Osteocyte (in vitro differentiated cells): ENCODE measurements around the gene WFDC11. TPM values are rescaled to one million over a fixed set of nuclear protein-coding genes. Genes with fewer than 3 reads are reported as not detected.
"Not testable (repeated sequence)": the region's sequence is repeated elsewhere in the genome, so short reads cannot be mapped to it uniquely, and the experiment has no call there.

Experiments
- DNase-seq: peaks from one replicate; pipeline ENCODE4 v3.0.0; 2021; ENCODE audit warnings: mixed read lengths; ENCODE audit not compliant: unreplicated experiment; ENCODE audit errors: extremely low spot score
- H3K27ac Mint-ChIP-seq: one replicate; pipeline ENCODE4 v1.8.0; 2021; ENCODE audit warnings: mild to moderate bottlenecking, mixed read lengths; ENCODE audit not compliant: unreplicated experiment
- H3K27me3 Mint-ChIP-seq: one replicate; pipeline ENCODE4 v1.8.0; 2021; ENCODE audit warnings: mixed read lengths; ENCODE audit not compliant: unreplicated experiment
- H3K36me3 Mint-ChIP-seq: one replicate; pipeline ENCODE4 v1.8.0; 2021; ENCODE audit warnings: mixed read lengths; ENCODE audit not compliant: unreplicated experiment
- H3K4me1 Mint-ChIP-seq: one replicate; pipeline ENCODE4 v1.8.0; 2021; ENCODE audit warnings: mixed read lengths; ENCODE audit not compliant: unreplicated experiment
- H3K4me3 Mint-ChIP-seq: one replicate; pipeline ENCODE4 v1.8.0; 2021; ENCODE audit warnings: mild to moderate bottlenecking, moderate library complexity, mixed read lengths; ENCODE audit not compliant: unreplicated experiment
- H3K9me3 Mint-ChIP-seq: one replicate; pipeline ENCODE4 v1.8.0; 2021; ENCODE audit warnings: mixed read lengths; ENCODE audit not compliant: unreplicated experiment
- total RNA-seq: library from RNA; stranded (reverse); gene quantifications from 2 replicates; pipeline ENCODE4 v1.2.1, GENCODE V29; 2021
- TF ChIP-seq, protein P1 (sequence below): fragments of 200-600 bp; sonication (generic); IDR thresholded peaks from 2 replicates; pipeline ENCODE4 v1.5.0; 2021; ENCODE audit warnings: antibody characterized with exemption, mild to moderate bottlenecking, moderate library complexity

Gene WFDC11
- total RNA-seq, 1 donor from 2014 or later, result not detected

DNA sequence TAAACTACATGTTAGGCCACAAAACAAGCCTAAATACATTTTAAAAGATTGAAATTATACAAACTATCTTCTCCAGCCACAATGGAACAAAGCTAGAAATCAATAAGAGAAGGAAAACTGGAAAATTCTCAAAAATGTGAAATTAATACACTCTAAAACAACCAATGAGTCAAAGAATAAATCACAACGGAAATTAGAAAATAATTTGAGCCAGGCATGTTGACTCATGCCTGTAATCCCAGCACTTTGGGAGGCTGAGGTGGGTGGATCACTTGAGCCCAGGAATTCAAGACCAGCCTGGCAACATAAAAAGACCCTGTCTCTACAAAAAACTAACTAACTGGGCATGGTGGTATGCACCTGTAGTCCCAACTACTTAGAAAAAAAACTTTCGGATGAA, 25.5 kb upstream of the WFDC11 start:
- H3K36me3 Mint-ChIP-seq, result no peaks in the 10 kb centered on the region
- peaks cover 5% of the 10 kb centered on the region for H3K9me3 Mint-ChIP-seq
- peaks cover 9% of the 10 kb centered on the region for H3K27me3 Mint-ChIP-seq
- TF ChIP-seq, protein P1, sequence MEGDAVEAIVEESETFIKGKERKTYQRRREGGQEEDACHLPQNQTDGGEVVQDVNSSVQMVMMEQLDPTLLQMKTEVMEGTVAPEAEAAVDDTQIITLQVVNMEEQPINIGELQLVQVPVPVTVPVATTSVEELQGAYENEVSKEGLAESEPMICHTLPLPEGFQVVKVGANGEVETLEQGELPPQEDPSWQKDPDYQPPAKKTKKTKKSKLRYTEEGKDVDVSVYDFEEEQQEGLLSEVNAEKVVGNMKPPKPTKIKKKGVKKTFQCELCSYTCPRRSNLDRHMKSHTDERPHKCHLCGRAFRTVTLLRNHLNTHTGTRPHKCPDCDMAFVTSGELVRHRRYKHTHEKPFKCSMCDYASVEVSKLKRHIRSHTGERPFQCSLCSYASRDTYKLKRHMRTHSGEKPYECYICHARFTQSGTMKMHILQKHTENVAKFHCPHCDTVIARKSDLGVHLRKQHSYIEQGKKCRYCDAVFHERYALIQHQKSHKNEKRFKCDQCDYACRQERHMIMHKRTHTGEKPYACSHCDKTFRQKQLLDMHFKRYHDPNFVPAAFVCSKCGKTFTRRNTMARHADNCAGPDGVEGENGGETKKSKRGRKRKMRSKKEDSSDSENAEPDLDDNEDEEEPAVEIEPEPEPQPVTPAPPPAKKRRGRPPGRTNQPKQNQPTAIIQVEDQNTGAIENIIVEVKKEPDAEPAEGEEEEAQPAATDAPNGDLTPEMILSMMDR, result no peak
- no peak overlapping the region for H3K27ac Mint-ChIP-seq
- H3K4me1 Mint-ChIP-seq, result no peaks in the 10 kb centered on the region
- DNase-seq, result no peak
- H3K4me3 Mint-ChIP-seq, result no peak overlapping the region

DNA sequence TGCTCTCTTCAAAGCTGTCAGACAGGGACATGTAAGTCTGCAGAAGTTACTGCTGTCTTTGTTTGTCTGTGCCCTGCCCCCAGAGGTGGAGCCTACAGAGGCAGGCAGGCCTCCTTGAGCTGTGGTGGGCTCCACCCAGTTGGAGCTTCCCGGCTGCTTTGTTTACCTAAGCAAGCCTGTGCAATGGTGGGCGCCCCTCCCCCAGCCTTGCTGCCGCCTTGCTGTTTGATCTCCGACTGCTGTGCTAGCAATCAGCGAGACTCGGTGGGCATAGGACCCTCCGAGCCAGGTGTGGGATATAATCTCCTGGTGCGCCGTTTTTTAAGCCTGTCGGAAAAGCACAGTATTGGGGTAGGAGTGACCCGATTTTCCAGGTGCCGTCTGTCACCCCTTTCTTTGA, 23.3 kb upstream of the WFDC11 start:
- H3K4me3 Mint-ChIP-seq, H3K4me1 Mint-ChIP-seq: not testable (repeated sequence)

DNA sequence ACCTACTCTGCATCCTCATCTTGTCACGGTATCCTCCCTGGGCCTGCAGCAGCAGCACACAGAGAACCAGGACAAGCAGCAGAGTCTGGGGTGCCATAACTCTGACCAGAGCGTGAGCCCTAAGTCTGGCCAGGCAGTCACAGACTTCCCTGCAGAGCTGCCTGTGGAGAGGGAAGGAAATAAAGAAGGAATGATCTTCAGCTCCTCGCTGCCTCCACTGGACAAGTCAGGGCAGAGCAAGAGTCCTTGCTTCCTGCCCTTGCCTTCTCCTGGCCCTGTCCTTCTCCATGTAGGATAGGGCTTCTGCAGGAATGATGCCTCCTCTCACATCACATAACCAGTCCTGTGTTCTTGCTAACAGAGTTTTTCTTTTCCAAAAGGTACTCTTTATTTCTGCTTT, 15.9 kb upstream of the WFDC11 start:
- Mint-ChIP-seq H3K4me3 (no peak overlapping the region), H3K27ac (no peak overlapping the region), H3K27me3 (no peaks in the 10 kb centered on the region), H3K36me3 (no peaks in the 10 kb centered on the region), H3K9me3 (no peaks in the 10 kb centered on the region), H3K4me1 (no peaks in the 10 kb centered on the region)
- TF ChIP-seq, protein P1, result no peak
- DNase-seq, result no peak

More for the DNA sequence above, 23.3 kb upstream of the WFDC11 start:
- DNase-seq, H3K9me3 Mint-ChIP-seq, H3K27ac Mint-ChIP-seq, H3K36me3 Mint-ChIP-seq, H3K27me3 Mint-ChIP-seq: not testable (repeated sequence)

DNA sequence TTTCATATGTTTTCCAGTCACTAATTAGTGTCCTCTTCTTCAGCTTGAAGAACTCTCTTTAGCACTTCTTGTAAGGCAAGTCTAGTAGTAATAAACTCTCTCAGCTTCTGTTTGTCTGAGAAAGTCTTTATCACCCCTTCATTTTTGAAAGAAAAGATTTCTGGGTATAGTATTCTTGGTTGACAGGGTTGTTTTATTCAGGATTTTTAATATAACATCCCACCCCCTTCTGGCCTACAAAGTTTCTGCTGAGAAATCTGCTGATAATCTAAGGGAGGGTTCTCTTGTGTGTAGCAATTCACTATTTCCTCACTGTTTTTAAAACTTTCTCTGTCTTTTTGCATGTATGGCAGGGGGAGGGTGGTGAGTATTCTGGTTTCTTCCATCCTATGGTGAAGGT, 9.6 kb upstream of the WFDC11 start:
- no peaks in the 10 kb centered on the region for H3K9me3 Mint-ChIP-seq
- H3K27ac Mint-ChIP-seq, result no peak overlapping the region
- H3K4me1 Mint-ChIP-seq, result no peaks in the 10 kb centered on the region
- H3K4me3 Mint-ChIP-seq, result no peak overlapping the region
- TF ChIP-seq, protein P1, result no peak
- no peaks in the 10 kb centered on the region for H3K27me3 Mint-ChIP-seq
- H3K36me3 Mint-ChIP-seq, result no peaks in the 10 kb centered on the region
- no peak for DNase-seq

DNA sequence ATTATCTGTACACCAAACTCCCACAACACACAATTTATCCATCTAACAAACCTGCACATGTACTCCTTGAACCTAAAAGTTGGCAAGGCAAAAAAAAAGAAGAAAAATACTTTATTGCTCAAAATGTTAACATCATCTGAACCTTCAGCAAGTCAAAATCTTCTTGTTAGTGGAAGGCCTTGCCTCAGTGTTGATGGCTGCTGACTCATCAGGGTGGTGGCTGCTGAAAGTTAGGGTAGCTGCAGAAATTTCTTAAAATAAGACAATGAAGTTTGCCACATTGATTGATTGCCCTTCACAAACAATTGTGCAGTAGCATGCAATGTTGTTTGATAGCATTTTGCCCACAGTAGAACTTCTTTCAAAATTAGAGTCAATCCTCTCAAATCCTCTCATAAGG, 2.7 kb upstream of the WFDC11 start:
- no peak overlapping the region for H3K27ac Mint-ChIP-seq
- H3K9me3 Mint-ChIP-seq, result no peaks in the 10 kb centered on the region
- H3K36me3 Mint-ChIP-seq, result no peaks in the 10 kb centered on the region
- H3K4me3 Mint-ChIP-seq, result no peak overlapping the region
- no peaks in the 10 kb centered on the region for H3K27me3 Mint-ChIP-seq
- no peak for DNase-seq
- TF ChIP-seq, protein P1, result no peak
- no peaks in the 10 kb centered on the region for H3K4me1 Mint-ChIP-seq

DNA sequence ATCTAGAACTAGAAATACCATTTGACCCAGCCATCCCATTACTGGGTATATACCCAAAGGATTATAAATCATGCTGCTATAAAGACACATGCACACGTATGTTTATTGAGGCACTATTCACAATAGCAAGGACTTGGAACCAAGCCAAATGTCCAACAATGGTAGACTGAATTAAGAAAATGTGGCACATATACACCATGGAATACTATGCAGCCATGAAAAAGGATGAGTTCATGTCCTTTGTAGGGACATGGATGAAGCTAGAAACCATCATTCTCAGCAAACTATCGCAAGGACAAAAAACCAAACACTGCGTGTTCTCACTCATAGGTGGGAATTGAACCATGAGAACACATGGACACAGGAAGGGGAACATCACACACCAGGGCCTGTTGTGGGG, 13.0 kb downstream of the WFDC11 start:
- H3K9me3 Mint-ChIP-seq, H3K27ac Mint-ChIP-seq, DNase-seq, H3K27me3 Mint-ChIP-seq, H3K4me3 Mint-ChIP-seq, H3K4me1 Mint-ChIP-seq, H3K36me3 Mint-ChIP-seq: not testable (repeated sequence)

DNA sequence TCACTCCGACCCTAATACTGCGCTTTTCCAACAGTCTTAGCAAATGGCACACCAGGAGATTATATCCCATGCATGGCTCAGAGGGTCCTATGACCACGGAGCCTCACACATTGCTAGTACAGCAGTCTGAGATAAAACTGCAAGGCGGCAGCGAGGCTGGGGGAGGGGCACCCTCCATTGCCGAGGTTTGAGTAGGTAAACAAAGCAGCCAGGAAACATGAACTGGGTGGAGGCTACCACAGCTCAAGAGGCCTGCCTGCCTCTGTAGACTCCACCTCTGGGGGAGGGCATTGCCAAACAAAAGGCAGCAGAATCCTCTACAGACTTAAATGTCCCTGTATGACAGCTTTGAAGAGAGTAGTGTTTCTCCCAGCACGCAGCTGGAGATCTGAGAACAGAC, 18.3 kb downstream of the WFDC11 start:
- H3K9me3 Mint-ChIP-seq, H3K4me1 Mint-ChIP-seq, H3K27me3 Mint-ChIP-seq, H3K27ac Mint-ChIP-seq, H3K36me3 Mint-ChIP-seq, H3K4me3 Mint-ChIP-seq: not testable (repeated sequence)
- peak; percentile 75 for DNase-seq
